Fibroblast of skin of abdomen (primary cell): ENCODE measurements around the gene DYNC1LI2.
"Not testable (repeated sequence)": the region's sequence is repeated elsewhere in the genome, so short reads cannot be mapped to it uniquely, and the experiment has no call there.

Source experiments
- DNase-seq: peaks from one replicate; pipeline ENCODE4 v3.0.0-alpha.2; 2013

Gene DYNC1LI2

DNA sequence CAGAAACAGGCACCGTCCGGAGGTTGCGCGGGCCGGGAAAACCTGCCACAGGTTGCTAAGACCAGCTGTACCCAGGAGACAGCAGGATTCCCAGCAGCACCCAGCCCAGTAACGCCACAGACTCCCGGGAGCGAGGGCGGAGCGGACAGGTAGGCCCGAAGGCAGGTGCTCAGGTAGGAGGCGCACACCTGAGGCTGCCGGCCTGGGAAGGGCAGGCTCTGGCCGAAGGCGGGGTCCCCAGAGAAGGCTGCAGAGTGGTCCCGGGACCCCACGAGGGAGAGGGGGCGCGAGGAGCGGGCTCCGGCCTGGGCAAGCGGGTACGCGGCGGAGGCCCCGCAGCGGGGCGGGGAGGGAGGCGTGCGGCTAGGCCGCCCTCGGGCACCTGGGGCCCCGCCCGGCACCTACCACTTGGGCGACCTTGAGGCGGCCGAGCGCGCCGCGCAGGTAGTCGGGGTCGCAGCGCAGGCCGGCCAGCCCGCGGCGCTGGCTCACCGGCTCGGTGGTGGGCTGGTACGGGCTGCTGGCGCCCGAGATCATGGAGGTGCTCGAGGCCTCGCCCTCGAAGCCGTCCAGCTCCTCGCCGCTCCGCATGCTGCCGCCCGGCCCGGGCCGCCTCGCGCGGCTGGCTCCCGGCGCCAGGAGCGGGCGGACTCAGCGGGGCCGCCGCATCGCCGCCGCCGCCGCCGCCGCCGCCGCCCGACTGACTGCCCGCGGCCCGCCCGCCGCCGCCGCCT is 55.3 kb downstream of the DYNC1LI2 start:
- DNase-seq = no peak

DNA sequence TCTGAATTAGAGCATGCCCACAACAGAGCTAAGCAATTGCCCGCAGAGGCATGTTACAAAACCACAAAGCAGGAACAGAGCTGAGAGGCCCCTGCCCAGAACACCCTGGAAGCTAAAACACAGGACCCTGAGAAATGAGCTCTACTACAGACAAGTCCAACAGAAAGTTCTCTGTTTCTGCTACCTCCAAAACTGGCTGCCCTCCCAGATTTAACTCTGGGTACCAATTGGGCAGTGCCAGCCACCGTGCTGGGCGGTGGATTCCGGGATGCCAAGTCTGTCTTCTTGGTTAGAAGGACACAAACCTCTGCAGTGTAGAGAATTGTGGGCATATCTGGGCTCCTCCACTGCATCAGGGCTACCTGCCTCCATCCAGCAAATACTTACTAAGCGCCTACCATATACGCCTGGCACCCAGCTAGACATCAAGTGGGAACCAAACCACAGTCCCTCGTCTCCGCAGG is 55.9 kb downstream of the DYNC1LI2 start:
- DNase-seq = no peak

DNA sequence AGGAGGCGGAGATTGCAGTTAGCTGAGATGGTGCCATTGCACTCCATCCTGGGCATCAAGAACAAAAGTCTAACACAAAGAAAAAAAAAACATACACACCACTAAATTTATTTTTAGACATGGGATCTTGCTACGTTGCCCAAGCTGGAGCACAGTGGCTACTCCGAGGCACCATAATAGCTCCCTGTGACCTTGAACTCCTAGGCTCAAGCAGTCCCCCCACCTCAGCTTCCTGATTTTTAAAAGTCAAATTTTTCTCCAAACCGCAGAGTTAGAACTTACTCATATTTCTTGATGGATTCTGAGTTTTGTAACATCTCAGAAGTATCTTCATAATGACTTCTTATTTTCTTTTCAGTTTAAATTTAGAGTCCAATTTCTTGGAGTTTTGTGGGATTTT is 58.3 kb downstream of the DYNC1LI2 start:
- DNase-seq = no peak

DNA sequence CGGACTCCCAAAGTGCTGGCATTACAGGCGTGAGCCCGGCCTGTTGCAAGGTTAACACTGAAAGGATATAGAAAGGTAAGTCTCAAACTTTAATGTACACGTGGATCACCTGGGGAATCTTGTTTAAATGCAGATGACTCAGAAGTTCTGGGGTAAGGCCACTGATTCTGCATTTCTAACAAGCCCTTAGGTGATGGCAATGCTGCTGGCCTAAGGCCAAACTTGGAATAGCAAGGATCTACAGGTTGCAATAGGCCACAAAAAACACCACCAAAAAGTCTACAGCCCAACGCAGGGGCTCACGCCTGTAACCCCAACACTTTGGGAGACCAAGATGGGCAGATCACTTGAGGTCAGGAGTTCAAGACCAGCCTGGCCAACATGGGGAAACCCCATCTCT is 59.1 kb downstream of the DYNC1LI2 start:
- no peak for DNase-seq

DNA sequence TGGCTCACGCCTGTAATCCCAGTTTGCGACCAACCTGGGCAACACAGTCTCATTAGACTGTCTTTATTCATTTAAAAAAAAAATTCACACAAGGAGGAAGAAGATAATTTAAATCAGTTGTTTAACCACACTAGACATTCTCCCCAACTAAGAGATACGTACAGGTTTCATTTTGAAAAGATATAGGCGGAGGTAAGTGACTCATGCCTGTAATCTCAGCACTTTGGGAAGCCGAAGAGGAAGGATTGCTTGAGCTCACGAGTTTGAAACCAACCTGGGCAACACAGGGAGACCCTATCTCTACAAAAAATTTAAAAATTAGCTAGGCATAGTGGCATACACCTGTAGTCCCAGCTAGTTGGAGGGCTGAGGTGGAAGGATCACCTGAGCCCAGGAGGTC is 60.2 kb downstream of the DYNC1LI2 start:
- DNase-seq = no peak

DNA sequence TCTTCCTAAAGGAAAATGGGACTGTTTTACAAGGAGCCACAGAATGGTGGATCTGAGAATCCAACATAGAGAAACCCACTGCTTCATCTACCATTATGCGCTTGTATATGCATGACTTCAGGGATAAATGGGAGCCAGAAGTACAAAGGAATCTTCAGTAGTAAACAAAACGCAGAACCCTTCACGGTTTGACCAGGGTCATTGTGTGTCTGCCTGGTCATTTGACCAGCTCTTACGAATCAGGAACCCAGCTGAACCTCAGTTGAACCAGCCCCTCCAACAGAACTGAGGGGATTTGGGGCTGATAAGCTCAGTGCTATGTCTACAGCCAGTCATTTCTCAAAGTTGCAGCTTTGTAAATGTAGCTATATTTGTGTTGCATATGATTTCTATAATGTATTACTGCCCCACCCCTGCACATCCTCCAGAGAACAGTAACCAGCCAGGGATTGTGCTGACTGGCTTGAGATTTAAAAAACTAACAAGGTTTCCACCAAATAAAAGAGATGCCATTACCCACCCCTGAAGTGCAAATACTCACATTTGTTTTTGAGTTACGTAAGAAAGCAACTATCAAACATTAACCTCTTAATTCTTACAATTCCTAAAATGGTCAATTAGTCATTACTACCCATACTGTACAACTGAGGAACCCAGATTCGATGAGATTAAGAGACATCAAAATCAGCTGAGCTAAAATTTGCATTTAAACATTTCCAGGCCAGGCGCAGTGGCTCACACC is 61.1 kb downstream of the DYNC1LI2 start:
- DNase-seq = no peak

DNA sequence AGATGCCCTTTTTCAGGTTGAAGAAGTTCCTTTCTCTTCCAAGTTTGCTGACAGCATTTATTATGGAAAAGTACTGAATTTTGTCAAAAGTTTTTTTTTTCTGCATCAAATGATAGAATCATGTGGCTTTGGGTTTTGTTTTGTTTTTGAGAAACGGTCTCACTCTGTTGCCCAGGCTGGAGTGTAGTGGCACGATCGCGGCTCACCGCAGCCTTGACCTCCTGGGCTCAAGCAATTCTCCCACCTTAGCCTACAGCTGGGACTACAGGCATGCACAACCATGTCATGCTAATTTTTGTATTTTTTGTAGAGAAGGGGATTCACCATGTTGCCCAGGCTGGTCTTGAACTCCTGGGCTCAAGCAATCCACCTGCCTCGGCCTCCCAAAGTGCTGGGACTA is 62.1 kb downstream of the DYNC1LI2 start:
- DNase-seq = no peak

DNA sequence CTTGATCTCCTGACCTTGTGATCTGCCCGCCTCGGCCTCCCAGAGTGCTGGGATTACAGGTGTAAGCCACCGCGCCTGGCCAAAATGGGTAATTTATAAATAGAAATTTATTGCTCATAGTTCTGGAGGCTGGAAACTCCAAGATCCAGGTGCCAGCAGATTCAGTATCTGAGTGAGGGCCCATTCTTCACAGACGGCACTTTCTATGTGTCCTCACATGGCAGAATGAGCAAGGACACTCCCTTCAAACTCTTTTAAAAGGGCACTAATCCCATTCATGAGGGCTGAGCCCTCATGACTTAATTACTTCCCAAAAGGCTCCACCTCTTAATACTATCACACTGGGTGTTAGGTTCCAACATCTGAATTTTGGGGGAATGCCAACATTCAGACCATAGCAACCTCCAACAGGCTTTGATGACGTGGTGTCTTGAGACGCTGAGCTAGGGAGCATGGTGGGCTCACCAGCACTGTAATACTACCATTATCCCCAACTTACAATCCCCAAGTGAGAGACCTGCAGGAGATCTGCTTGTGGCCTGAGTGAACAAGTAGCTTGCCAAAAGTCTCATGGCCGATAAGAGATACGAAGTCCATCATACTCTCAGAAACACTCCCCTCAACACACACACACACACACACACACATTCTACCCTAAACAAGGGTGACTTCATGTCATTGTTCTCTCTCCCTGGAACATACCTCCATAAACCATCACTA is 63.3 kb downstream of the DYNC1LI2 start:
- DNase-seq = no peak

DNA sequence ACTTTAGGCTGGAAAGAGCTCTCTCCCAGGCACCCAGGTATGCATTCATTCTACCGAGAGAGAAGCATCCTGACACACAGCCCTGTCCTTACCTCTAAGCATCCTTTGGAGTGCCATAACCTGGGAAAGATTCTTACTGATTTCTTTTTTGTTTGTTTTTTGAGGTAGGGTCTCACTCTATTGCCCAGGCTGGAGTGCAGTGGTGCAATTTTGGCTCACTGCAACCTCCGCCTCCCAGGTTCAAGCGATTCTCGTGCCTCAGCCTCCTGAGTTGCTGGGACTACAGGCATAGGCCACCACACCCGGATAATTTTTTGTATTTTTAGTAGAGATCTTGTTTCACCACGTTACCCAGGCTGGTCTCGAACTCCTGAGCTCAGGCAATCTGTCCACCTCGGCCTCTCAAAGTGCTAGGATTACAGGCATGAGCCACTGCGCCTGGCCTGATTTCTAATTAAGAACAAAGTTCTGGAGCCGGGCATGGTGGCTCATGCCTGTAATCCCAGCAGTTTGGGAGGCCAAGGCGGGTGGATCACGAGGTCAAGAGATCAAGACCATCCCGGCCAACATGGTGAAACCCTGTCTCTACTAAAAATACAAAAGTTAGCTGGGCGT is 65.8 kb downstream of the DYNC1LI2 start:
- DNase-seq = not testable (repeated sequence)

DNA sequence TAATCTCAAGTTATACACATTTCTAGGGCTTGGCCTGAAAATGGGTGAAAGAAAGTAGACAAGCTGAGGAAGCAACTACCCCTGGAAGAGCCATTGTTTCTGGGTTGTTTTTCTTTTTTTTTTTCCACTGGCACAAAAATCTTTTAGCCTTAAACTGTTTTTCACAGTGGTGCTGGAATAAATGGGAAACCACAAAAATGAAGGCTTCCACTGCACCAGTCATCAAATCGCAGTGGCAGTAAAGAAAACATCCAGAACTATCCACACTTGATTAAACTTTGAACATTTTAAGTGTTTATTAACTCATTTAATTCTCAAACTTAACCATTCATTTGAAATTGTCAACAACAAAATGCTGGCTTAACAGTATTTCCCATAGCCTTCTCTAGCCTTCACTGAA is 69.1 kb downstream of the DYNC1LI2 start:
- peak; percentile 37 for DNase-seq

DNA sequence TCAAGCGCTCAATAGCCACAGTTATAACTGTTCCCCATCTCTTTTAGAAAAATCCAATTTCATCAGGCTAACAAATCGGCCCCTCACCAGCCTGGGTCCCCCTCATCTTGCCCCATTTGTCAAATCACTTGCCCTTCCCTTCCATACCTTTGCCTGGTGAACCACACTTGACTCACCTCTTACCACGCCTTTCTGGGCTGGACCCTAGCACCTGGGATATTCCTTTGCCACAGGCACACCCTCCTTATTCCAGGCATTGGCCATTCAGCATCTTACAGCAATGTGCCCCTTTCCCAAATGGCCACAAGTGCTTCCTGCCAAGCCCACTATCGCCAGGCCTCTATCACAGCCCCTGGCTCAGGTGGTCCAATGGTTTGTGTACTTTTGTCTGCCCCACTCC is 69.7 kb downstream of the DYNC1LI2 start:
- no peak for DNase-seq

DNA sequence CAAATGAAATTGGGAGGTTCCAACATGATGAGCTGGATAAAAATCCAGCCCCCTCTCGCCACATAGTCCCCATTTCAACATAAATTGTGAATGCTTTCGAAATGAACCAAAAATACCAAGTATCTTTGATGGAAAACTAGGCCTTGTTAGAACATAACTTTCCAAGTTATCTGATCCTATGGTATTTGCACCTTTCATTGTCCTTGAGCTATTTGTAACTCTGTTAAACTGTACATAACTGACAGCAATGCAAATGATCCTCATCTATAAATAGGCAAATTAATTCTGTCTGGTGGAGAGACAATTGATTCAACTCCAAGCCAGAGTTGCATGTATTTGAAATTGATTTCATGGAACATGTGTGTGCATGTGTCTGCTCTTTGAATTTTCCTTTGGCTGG is 73.1 kb downstream of the DYNC1LI2 start:
- DNase-seq = peak; percentile 50

DNA sequence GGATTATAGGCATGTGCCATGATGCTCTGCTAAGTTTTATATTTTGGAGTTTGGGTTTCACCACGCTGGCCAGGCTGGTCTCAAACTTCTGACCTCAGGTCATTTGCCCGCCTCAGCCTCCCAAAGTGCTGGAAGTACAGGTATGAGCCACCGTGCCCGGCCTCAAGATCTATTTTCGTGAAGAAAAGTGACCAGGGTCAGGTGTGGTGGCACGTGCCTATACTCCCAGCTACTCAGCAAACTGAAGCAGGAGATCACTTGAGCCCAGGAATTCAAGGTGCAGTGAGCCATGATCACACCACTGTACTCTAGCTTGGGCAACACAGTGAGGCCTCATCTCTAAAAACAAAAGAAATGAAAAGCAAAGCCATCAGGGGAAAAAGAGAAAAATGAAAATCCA is 73.6 kb downstream of the DYNC1LI2 start:
- DNase-seq = no peak

DNA sequence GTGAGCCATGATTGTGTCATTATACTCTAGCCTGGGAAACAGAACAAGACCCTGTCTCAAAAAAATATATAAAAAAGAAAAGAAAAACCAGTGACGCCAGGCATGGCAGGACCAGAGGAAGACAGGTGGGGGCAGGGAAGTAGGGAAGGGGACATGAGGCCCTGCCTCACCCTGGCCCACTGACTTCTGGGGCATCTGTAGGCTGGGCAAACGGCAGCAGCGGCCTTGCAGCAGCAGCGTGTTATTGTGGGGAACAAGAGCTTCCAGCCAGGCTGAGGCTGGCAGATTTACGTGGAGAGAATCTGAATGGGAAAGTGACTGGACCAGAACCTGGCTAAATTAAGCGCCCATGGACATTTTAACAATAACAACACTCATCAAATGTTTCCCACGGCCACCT is 74.2 kb downstream of the DYNC1LI2 start:
- DNase-seq = no peak

DNA sequence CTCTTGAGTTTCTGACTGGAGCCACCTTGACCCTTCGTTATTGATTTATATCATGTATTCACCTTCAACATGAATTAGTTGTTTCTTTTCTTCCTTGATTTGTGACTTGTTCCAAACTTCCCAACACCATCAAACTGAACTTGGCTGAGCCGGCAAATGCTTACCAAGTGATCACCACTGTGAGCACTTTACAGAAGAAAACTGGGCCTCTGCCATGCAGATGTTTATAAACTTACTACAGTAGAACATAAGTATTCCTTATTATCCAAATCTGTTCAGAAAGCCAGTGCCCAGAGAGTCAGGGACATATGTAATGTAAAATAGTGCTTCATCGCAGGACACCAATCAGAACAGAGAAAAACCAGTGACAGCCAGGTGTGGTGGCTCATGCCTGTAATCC is 74.8 kb downstream of the DYNC1LI2 start:
- DNase-seq = no peak

DNA sequence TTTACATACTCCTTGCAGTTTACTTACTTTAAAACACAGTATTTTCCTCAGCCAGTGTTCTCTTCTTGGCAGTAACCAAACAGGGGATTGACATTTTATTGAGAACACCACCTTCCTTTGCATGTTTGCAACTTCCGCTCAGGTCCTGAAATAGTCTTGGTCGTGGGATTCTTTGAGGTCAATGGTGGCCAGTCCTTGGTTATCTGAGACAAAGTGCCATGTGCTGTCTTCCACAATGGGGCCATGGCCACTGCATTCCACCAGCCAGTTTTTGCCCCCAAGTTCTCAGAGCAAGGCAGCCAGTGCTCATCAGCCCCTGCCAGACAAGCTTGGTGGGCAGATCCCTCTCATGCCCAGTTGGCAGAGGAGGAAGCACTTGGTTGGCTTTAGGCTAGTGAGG is 77.7 kb downstream of the DYNC1LI2 start:
- DNase-seq = no peak
